H1 (cell line): ENCODE results near the gene IFNA16.

ENCODE experiments used
- CTBP2 ChIP-seq: IDR thresholded peaks from 2 replicates; pipeline ENCODE4 v1.7.0; 2011; ENCODE audit warnings: borderline replicate concordance, mild to moderate bottlenecking, moderate library complexity, mixed read lengths, low read length; ENCODE audit not compliant: insufficient read depth, insufficient read length
- CTCF ChIP-seq, 3 experiments: IDR thresholded peaks; 1 replicate in 2 of 3; 2 replicates in 1 of 3; pipeline versions ENCODE4 v1.5.1 to v1.6.1; 2011; ENCODE audit warnings: low read length in 3 of 3, mild to moderate bottlenecking in 3 of 3, inconsistent platforms in 2 of 3, low read depth in 1 of 3, moderate library complexity in 1 of 3; ENCODE audit not compliant: insufficient read depth in 1 of 3; ENCODE audit errors: control extremely low read depth in 1 of 3
- JUN ChIP-seq: IDR thresholded peaks from 2 replicates; pipeline ENCODE4 v1.6.1; 2011; ENCODE audit warnings: low read depth, mild to moderate bottlenecking, improper control_type of control experiment, low read length
- POLR2A ChIP-seq, 2 experiments: IDR thresholded peaks; 1 replicate in 1 of 2; 2 replicates in 1 of 2; pipeline ENCODE4 v1.6.1; 2011; ENCODE audit warnings: low read depth in 2 of 2, low read length in 2 of 2, mild to moderate bottlenecking in 2 of 2; ENCODE audit errors: control extremely low read depth in 1 of 2
- POLR2AphosphoS5 ChIP-seq: IDR thresholded peaks from 2 replicates; pipeline ENCODE4 v1.6.1; 2011; ENCODE audit warnings: low read depth, low read length
- POU5F1 ChIP-seq: IDR thresholded peaks from 2 replicates; pipeline ENCODE4 v1.6.1; 2011; ENCODE audit warnings: low read depth, mild to moderate bottlenecking, low read length, moderate library complexity

- TF ChIP-seq POU5F1 (no peak), POLR2A (IDR thresholded peaks at IDR 0.05; ENCODE audit: control extremely low read depth in 1 of 2, low read depth in 2 of 2, low read length in 2 of 2) (no peak), JUN (no peak), CTBP2 (no peak), CTCF (IDR thresholded peaks at IDR 0.05; ENCODE audit: control extremely low read depth in 1 of 3, insufficient read depth in 1 of 3, low read depth in 1 of 3, low read length in 3 of 3) (no peak), POLR2AphosphoS5 (no peak)
Measured at GRCh38 chr9:21255538-21256212, 38.6 kb upstream of the IFNA16 start.
